ENCODE measurements around the gene ZBTB7C.
"Not testable (repeated sequence)": the region's sequence is repeated elsewhere in the genome, so short reads cannot be mapped to it uniquely, and the experiment has no call there.

The ZBTB7C gene

DNA sequence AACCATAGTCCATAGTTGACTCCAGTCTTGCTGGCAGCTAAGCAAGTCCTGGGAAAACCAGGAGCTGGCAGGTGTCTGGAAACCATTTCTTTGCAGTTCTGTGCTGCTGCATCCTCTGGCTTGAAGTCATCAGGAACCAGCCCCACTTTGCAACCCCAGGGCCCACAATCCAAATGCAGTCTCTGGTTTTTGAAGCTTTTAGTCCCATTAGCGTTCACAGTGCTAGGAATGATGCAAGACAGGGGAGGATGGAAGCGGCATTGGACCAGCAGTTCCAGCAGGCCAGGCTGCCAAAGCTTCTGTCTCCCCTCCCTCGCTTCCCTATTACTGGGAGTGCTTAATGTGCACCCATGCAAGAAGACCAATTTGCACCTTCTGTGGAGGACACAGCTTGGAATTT is 106.4 kb downstream of the ZBTB7C start:
- no peak overlapping the region for H3K27ac Mint-ChIP-seq
- H3K9me3 Mint-ChIP-seq (ENCODE audit: low read depth): no peaks in the 10 kb centered on the region
- H3K36me3 Mint-ChIP-seq: no peaks in the 10 kb centered on the region
- H3K4me3 Mint-ChIP-seq: no peak overlapping the region
- H3K4me1 Mint-ChIP-seq (ENCODE audit: low read depth): peaks cover 4% of the 10 kb centered on the region
- H3K27me3 Mint-ChIP-seq: no peaks in the 10 kb centered on the region

DNA sequence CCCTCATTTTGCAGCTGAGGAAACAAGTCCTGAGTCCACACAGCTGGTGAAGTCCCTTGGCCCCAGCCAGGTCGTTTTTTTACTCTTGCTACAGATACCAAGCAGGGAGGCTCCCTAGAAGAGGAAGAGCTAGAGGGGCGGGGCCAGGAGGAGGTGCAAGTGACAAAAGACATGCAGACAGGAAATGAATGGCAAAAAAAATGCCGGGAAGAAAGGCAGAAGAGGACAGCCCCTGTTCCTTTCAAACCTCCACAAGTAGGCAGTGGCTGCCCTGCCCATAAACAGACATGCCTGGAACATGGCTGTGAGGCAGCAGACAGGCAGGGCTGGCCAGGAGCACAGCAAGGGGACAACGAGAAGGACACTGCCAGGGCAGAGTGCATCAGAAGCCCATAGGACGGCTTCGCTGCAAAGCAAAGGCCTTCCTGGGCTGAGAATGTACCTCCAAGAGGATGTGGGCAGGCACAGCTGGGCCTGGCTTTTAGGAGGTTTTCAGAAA is 108.7 kb downstream of the ZBTB7C start:
- H3K27ac Mint-ChIP-seq: no peak overlapping the region
- peaks cover 4% of the 10 kb centered on the region for H3K4me1 Mint-ChIP-seq (ENCODE audit: low read depth)
- no peaks in the 10 kb centered on the region for H3K27me3 Mint-ChIP-seq
- no peaks in the 10 kb centered on the region for H3K36me3 Mint-ChIP-seq
- H3K4me3 Mint-ChIP-seq: no peak overlapping the region
- H3K9me3 Mint-ChIP-seq (ENCODE audit: low read depth): no peaks in the 10 kb centered on the region

DNA sequence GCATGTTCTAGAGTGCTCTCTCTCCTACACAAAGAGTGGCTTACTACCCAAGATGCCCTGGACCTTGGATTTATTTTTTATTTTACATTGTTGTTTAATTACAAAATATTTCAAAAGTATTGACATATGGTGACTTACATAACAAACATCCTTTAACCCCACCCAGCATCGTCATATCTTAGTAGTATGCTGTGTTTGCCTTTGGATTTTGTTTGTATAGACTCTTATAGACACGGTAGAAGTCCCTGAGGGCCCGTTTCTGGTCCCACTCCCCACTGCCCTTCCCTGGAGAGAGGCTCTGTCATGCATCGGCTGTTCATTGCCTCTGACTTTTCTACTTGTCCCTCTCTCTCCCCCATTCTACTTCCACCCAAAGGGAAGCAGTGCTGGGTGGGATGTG is 112.0 kb downstream of the ZBTB7C start:
- no peaks in the 10 kb centered on the region for H3K36me3 Mint-ChIP-seq
- no peak overlapping the region for H3K27ac Mint-ChIP-seq

GRCh38 chr18:48296581-48296980 is 112.6 kb downstream of the ZBTB7C start:
- Mint-ChIP-seq H3K9me3 (ENCODE audit: low read depth) (no peaks in the 10 kb centered on the region), H3K36me3 (no peaks in the 10 kb centered on the region), H3K27ac (no peak overlapping the region), H3K4me3 (no peak overlapping the region), H3K27me3 (no peaks in the 10 kb centered on the region), H3K4me1 (ENCODE audit: low read depth) (peaks cover 4% of the 10 kb centered on the region)

More for the DNA sequence above, 112.0 kb downstream of the ZBTB7C start:
- H3K4me1 Mint-ChIP-seq (ENCODE audit: low read depth): peaks cover 4% of the 10 kb centered on the region
- H3K9me3 Mint-ChIP-seq (ENCODE audit: low read depth): no peaks in the 10 kb centered on the region
- H3K4me3 Mint-ChIP-seq: no peak overlapping the region
- no peaks in the 10 kb centered on the region for H3K27me3 Mint-ChIP-seq

DNA sequence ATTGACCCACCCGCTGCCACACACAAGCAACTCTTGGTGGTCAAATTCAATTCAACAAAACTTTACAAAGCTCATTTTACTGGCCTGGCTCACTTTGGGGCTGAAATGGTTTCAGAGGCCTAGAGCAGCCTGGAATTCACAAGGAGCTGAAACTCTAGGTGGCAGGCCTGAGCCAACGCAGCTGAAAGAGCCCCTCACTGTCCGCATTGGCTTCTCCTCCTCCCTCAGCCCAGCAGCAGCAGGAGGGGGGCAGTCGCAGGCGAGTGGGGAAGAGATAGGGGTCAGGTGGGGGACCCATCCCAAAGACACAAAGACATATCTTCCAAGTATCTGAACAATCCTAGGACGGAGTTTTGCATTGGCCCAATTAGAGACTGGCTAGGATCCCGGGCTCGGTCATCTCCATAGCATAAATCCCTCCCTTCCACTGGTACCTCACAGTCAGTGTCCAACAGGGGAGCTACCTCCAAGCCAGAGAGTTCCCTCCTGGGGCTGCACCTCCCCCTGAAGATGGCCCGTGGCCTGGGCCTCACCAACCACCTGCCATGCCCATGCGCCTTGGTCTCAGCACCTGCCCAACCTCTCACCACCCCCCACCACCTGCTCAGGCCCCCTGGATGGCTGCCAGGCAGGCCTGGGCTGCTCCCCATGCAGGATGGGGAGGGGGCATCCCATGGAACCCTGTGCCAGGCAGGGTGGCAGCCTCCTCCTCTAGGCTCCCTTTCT is 113.4 kb downstream of the ZBTB7C start:
- Mint-ChIP-seq H3K27me3 (no peaks in the 10 kb centered on the region), H3K36me3 (no peaks in the 10 kb centered on the region), H3K4me3 (no peak overlapping the region), H3K4me1 (ENCODE audit: low read depth) (peaks cover 4% of the 10 kb centered on the region), H3K27ac (no peak overlapping the region), H3K9me3 (ENCODE audit: low read depth) (no peaks in the 10 kb centered on the region)

GRCh38 chr18:48294899-48295585 is 114.1 kb downstream of the ZBTB7C start:
- no peaks in the 10 kb centered on the region for H3K9me3 Mint-ChIP-seq (ENCODE audit: low read depth)

DNA sequence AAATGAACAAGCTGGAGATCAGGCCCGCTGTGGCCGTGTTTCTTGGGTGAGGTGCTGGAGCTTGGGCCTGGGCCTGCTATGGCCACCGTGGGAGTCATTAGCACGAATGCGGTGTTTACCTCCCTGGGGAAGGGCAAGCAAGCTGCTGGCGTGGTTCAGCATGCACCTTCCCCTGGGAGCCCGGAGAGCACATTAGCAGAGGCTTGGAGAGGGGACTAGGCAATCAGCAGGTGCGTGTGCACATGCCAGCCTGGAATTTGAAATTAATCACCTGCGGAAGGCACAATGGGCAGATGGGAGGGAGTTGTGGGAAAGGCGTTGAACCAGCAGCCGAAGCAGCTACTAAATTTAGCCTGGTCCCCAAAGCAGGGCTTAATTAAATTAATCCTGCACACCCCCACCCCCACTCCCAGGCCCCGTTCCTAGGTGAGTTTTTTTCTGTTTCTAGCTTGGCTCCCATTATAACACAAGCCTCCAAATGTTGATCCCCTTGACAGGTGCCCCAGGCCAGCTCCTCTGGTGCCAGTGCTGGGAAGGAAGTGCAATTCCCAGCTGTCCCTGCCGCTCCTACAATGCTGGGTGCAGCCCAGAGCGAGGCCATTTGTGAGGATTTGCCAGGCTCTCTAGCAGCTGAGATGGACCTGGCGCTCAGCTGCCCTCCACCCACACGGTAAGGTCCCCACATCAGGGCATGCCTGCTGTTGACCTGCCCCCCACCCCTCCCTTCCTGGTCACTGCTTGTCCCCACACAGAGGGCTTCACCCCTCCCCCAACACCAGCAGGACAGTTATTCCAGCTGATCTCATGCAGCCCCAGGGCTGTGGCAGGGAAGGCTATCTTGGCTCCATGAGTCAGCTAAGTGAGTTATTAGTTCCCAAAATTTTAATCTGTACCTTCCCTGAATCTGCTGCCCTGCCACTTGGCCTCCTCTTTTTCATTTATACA is 115.0 kb downstream of the ZBTB7C start:
- H3K27ac Mint-ChIP-seq: no peak overlapping the region
- no peaks in the 10 kb centered on the region for H3K4me1 Mint-ChIP-seq (ENCODE audit: low read depth)
- no peaks in the 10 kb centered on the region for H3K27me3 Mint-ChIP-seq
- H3K36me3 Mint-ChIP-seq: no peaks in the 10 kb centered on the region
- H3K9me3 Mint-ChIP-seq (ENCODE audit: low read depth): no peaks in the 10 kb centered on the region
- H3K4me3 Mint-ChIP-seq: no peak overlapping the region

More at GRCh38 chr18:48294899-48295585, 114.1 kb downstream of the ZBTB7C start:
- H3K36me3 Mint-ChIP-seq: no peaks in the 10 kb centered on the region
- H3K4me1 Mint-ChIP-seq (ENCODE audit: low read depth): no peaks in the 10 kb centered on the region
- no peak overlapping the region for H3K27ac Mint-ChIP-seq
- H3K4me3 Mint-ChIP-seq: no peak overlapping the region
- H3K27me3 Mint-ChIP-seq: no peaks in the 10 kb centered on the region

- no peaks in the 10 kb centered on the region for H3K36me3 Mint-ChIP-seq
- H3K9me3 Mint-ChIP-seq (ENCODE audit: low read depth): no peaks in the 10 kb centered on the region
- H3K27me3 Mint-ChIP-seq: no peaks in the 10 kb centered on the region
- H3K4me3 Mint-ChIP-seq: no peak overlapping the region
- H3K27ac Mint-ChIP-seq: no peak overlapping the region
- H3K4me1 Mint-ChIP-seq (ENCODE audit: low read depth): no peaks in the 10 kb centered on the region
These were observed 116.3 kb downstream of the ZBTB7C start for GRCh38 chr18:48292782-48293424.

DNA sequence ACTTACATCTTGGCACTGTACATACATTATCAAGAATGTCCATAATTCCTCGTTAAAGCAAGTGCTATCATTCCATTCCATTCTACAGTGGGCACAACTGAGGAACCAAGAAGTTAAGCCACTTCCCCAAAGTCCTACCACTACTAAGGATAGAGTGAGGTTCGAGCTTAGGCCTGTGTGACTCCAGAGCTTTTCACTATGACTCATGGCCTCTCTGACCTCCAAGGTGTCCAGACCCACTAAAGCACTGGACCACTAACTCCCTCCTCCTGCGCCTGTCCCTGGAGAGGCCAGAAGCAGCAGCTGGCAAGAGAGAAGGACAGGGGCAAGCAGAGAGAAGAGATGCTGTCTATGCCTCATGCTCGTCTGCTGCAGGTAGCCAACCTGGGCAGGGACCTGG is 117.0 kb downstream of the ZBTB7C start:
- no peak overlapping the region for H3K4me3 Mint-ChIP-seq
- no peaks in the 10 kb centered on the region for H3K9me3 Mint-ChIP-seq (ENCODE audit: low read depth)
- no peaks in the 10 kb centered on the region for H3K4me1 Mint-ChIP-seq (ENCODE audit: low read depth)
- H3K36me3 Mint-ChIP-seq: no peaks in the 10 kb centered on the region
- no peaks in the 10 kb centered on the region for H3K27me3 Mint-ChIP-seq
- H3K27ac Mint-ChIP-seq: no peak overlapping the region

GRCh38 chr18:48290162-48290926 is 118.8 kb downstream of the ZBTB7C start:
- H3K27ac Mint-ChIP-seq: no peak overlapping the region
- no peaks in the 10 kb centered on the region for H3K4me1 Mint-ChIP-seq (ENCODE audit: low read depth)
- peaks cover 6% of the 10 kb centered on the region for H3K9me3 Mint-ChIP-seq (ENCODE audit: low read depth)
- no peaks in the 10 kb centered on the region for H3K36me3 Mint-ChIP-seq
- H3K4me3 Mint-ChIP-seq: no peak overlapping the region
- no peaks in the 10 kb centered on the region for H3K27me3 Mint-ChIP-seq

GRCh38 chr18:48284743-48285142 is 124.4 kb downstream of the ZBTB7C start:
- H3K36me3 Mint-ChIP-seq: no peaks in the 10 kb centered on the region
- H3K4me3 Mint-ChIP-seq: no peak overlapping the region

DNA sequence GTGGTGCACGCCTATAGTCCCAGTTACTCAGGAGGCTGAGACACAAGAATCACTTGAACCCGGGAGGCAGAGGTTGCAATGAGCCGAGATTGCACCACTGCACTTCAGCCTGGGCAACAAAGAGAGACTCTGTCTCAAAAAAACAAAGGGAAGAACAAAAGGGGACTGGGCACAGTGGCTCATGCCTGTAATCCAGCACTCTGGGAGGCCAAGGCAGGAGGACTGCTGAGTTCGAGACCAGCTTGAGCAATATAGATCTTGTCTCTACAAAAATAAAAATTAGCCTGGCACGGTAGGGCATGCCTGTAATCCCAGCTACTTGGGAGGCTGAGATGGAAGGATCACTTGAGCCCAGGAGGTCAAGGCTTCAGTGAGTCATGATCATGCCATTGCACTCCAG is 125.2 kb downstream of the ZBTB7C start:
- not testable (repeated sequence) for H3K4me3 Mint-ChIP-seq; H3K27ac Mint-ChIP-seq; H3K4me1 Mint-ChIP-seq (ENCODE audit: low read depth); H3K27me3 Mint-ChIP-seq; H3K36me3 Mint-ChIP-seq
- peaks cover 13% of the 10 kb centered on the region for H3K9me3 Mint-ChIP-seq (ENCODE audit: low read depth)

More at GRCh38 chr18:48284743-48285142, 124.4 kb downstream of the ZBTB7C start:
- Mint-ChIP-seq H3K9me3 (ENCODE audit: low read depth) (peaks cover 13% of the 10 kb centered on the region), H3K27me3 (peaks cover 4% of the 10 kb centered on the region), H3K27ac (no peak overlapping the region), H3K4me1 (ENCODE audit: low read depth) (no peaks in the 10 kb centered on the region)

DNA sequence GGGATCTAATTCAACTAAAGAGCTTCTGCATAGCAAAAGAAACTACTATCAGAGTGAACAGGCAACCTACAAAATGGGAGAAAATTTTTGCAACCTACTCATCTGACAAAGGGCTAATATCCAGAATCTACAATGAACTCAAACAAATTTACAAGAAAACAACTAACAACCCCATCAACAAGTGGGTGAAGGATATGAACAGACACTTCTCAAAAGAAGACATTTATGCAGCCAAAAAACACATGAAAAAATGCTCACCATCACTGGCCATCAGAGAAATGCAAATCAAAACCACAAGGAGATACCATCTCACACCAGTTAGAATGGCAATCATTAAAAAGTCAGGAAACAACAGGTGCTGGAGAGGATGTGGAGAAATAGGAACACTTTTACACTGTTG is 127.7 kb downstream of the ZBTB7C start:
- H3K36me3 Mint-ChIP-seq, H3K27ac Mint-ChIP-seq, H3K27me3 Mint-ChIP-seq: not testable (repeated sequence)

DNA sequence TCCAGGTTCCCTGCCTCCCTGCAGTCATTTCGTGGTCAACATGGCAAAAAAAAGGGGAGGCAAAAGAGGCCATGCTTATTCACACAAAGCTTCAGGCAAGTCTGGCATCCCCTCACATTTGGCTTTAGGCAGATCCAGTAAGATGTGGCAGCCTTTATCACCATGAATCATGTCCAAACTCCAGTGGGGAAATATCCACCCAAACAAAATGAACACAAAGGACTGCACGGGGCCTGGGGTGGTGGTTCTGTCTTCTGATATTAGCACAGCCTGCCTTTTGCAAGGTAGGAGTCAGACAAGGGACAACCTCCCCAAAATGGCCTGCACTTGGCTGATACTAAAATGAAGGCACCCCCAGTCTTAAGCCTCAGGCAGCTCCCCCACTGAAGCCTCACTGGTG is 129.9 kb downstream of the ZBTB7C start:
- Mint-ChIP-seq H3K4me1 (ENCODE audit: low read depth) (no peaks in the 10 kb centered on the region), H3K36me3 (no peaks in the 10 kb centered on the region), H3K27me3 (peaks cover 3% of the 10 kb centered on the region), H3K4me3 (no peak overlapping the region), H3K27ac (no peak overlapping the region), H3K9me3 (ENCODE audit: low read depth) (no peaks in the 10 kb centered on the region)

More for the DNA sequence above, 127.7 kb downstream of the ZBTB7C start:
- H3K4me1 Mint-ChIP-seq (ENCODE audit: low read depth); H3K4me3 Mint-ChIP-seq: not testable (repeated sequence)
- H3K9me3 Mint-ChIP-seq (ENCODE audit: low read depth): peaks cover 13% of the 10 kb centered on the region

Data from activated naive CD8-positive, alpha-beta T cell (primary cell).